ENCODE measurements around the gene EPHB6. TPM values are rescaled to one million over a fixed set of nuclear protein-coding genes. Genes with fewer than 3 reads are reported as not detected.
A peak's percentile ranks its signal among the peaks of the same experiment; 100 is the strongest.

The EPHB6 gene
- total RNA-seq, 1 donor from 2014 or later = 28.8 TPM

DNA sequence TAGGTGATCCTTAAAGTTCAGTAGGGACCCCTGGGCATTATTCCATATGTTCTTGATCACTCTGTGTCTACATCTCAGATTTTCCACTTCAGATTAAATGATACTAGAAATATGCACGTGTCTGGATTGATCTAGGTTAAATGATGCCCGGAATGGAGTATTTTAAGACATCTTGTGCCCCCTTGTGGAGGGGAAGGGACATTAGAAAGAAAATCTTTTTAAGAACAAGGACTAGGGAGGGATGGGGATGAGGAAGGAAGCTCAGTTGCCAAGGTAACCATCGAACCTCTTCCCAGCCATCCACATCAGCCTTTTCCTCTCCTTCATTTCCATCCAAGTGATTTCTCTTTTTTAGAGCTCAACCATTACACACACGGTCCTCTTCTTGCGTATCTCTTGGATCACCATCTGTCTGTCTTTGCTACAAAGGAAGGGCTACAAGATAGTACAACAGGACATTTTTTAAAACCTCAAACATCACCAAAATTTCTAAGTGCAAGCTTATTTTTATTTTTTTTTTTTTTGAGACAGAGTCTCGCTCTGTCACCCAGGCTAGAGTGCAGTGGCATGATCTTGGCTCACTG is 43.6 kb upstream of the EPHB6 start:
- Mint-ChIP-seq H3K4me1 (ENCODE audit: low read depth) (peaks cover 22% of the 10 kb centered on the region), H3K27ac (peak overlapping the region; percentile 79), H3K9me3 (ENCODE audit: low read depth) (no peaks in the 10 kb centered on the region), H3K4me3 (ENCODE audit: low read depth) (no peak overlapping the region), H3K27me3 (peaks cover 31% of the 10 kb centered on the region), H3K36me3 (ENCODE audit: insufficient read depth) (no peaks in the 10 kb centered on the region)
- TF ChIP-seq CTCF (IDR thresholded peaks at IDR 0.05; ENCODE audit: unreplicated experiment) = peak; percentile 66
- no peak for DNase-seq (ENCODE audit: low spot score, unreplicated experiment)

DNA sequence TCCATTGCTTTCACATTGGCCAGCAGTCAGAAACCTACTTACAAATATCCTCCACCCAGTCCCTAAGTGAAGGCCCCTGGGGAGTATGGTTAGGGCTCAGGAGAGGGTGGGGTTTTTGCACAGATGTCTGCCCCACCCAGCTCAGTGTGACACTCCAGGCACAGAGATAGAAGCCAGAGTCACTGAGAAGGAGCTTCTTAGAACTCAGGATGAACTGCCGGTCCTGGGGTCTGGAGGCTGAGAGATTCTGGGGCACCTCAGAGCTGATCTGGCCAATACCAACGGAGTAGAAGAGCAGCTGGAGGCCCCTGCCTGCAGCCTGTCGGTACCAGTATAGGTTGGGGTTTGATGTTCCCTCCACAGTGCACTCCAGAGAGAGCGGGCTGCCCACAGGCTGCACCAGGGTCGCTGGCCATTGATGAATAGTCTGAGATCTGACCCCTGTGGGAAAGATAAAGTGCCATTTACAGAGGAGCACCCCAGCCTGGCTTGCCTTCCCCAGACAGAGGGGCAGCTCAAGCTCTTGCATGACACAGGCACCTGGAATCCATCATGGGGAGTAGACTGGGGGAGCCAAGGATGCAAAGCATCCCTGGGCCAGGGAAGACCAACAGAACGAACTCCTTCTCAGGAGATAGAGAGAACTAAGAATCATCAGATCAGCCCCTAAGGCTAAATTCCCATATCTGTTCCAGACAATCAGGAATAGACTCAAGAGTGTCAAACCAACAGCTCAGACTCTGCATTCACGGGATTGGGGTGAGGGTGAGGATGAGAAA is 42.2 kb upstream of the EPHB6 start:
- Mint-ChIP-seq H3K36me3 (ENCODE audit: insufficient read depth) (no peaks in the 10 kb centered on the region), H3K27me3 (peaks cover 31% of the 10 kb centered on the region), H3K4me1 (ENCODE audit: low read depth) (peaks cover 22% of the 10 kb centered on the region), H3K27ac (peak overlapping the region; percentile 58), H3K4me3 (ENCODE audit: low read depth) (no peak overlapping the region), H3K9me3 (ENCODE audit: low read depth) (no peaks in the 10 kb centered on the region)
- no peak for TF ChIP-seq CTCF (IDR thresholded peaks at IDR 0.05; ENCODE audit: unreplicated experiment)
- DNase-seq (ENCODE audit: low spot score, unreplicated experiment) = no peak

DNA sequence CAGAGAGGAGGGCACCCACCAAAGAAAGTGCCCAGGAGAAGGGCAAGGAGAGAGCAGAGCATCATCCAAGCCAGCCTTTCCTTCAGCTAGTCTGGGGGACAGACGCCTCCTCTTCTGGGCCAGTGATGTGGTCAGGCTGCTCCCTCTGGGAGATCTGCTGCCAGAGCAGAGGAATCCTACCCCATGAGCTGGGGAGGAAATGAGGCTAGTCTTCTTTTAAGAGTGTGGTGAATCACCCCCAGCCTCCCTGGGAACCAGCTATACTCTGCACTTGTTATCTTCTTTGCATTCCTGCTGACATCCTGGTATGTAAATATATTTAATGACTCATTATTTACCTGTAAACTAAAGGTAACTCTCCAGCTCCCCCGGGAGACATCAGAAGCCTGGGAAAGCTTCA is 41.6 kb upstream of the EPHB6 start:
- TF ChIP-seq CTCF (IDR thresholded peaks at IDR 0.05; ENCODE audit: unreplicated experiment) = no peak
- Mint-ChIP-seq H3K27me3 (peaks cover 25% of the 10 kb centered on the region), H3K4me1 (ENCODE audit: low read depth) (peaks cover 19% of the 10 kb centered on the region), H3K27ac (peak overlapping the region; percentile 50), H3K4me3 (ENCODE audit: low read depth) (no peak overlapping the region), H3K9me3 (ENCODE audit: low read depth) (no peaks in the 10 kb centered on the region), H3K36me3 (ENCODE audit: insufficient read depth) (no peaks in the 10 kb centered on the region)
- DNase-seq (ENCODE audit: low spot score, unreplicated experiment) = no peak

DNA sequence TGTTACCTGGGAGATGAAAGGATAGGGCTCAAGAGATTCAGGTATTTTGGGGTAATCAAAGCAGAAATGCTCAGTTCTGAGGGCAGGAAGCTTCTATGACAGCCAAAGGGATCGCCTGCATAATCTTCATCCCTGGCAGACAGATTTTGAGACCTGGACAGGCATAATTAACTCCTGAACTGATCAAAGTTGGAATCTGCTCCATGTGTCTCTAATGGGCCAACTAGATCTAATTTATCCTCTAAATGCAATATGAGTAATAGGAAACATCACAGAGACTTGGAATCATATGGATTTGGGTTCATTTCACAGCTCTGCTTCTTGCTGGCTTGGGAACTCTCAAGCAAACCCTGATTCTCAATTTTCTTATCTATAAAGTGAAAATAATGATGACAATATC is 41.2 kb upstream of the EPHB6 start:
- no peak overlapping the region for H3K4me3 Mint-ChIP-seq (ENCODE audit: low read depth)
- peak overlapping the region; percentile 50 for H3K27ac Mint-ChIP-seq
- peaks cover 19% of the 10 kb centered on the region for H3K4me1 Mint-ChIP-seq (ENCODE audit: low read depth)

DNA sequence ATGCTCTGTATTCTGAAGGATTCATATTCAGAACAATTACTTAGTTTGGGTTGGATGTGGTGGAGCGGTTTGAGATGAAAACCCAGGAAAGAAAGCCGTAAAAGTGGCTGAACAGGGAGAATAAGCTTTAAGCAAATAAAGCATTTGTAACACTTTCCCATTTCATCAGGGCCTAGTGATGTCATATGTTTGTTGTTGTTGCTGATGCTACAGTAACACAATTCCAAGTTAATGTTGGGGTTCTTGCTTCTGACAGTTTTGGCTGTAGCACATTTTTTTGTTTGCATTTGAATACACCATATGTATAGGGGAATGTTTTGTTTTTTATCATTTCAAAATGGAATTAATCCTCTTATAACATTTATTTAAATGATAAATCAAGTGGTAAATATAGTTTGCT is 40.4 kb upstream of the EPHB6 start:
- no peak for DNase-seq (ENCODE audit: low spot score, unreplicated experiment)
- Mint-ChIP-seq H3K4me1 (ENCODE audit: low read depth) (peaks cover 19% of the 10 kb centered on the region), H3K4me3 (ENCODE audit: low read depth) (no peak overlapping the region), H3K9me3 (ENCODE audit: low read depth) (no peaks in the 10 kb centered on the region), H3K27me3 (peaks cover 24% of the 10 kb centered on the region), H3K27ac (no peak overlapping the region), H3K36me3 (ENCODE audit: insufficient read depth) (no peaks in the 10 kb centered on the region)
- TF ChIP-seq CTCF (IDR thresholded peaks at IDR 0.05; ENCODE audit: unreplicated experiment) = no peak

More for the DNA sequence above, 41.2 kb upstream of the EPHB6 start:
- Mint-ChIP-seq H3K36me3 (ENCODE audit: insufficient read depth) (no peaks in the 10 kb centered on the region), H3K9me3 (ENCODE audit: low read depth) (no peaks in the 10 kb centered on the region), H3K27me3 (peaks cover 22% of the 10 kb centered on the region)
- no peak for DNase-seq (ENCODE audit: low spot score, unreplicated experiment)
- no peak for TF ChIP-seq CTCF (IDR thresholded peaks at IDR 0.05; ENCODE audit: unreplicated experiment)
